GM23338 (cell line): ENCODE results near the gene ELOB.

Experiments
- EZH2 ChIP-seq: fragments of 200-600 bp; sonication (generic); IDR thresholded peaks from one replicate; pipeline ENCODE4 v1.8.0; 2017; ENCODE audit warnings: antibody characterized with exemption, mild to moderate bottlenecking, low read depth; ENCODE audit not compliant: unreplicated experiment
- EZH2phosphoT487 ChIP-seq: fragments of 200-600 bp; sonication (generic); IDR thresholded peaks from one replicate; pipeline ENCODE4 v1.8.1; 2018; ENCODE audit warnings: antibody characterized with exemption; ENCODE audit not compliant: unreplicated experiment
- JUNB ChIP-seq: IDR thresholded peaks from one replicate; pipeline ENCODE4 v1.6.1; 2016; ENCODE audit warnings: antibody characterized with exemption; ENCODE audit not compliant: unreplicated experiment
- POLR2AphosphoS5 ChIP-seq: IDR thresholded peaks from 2 replicates; pipeline ENCODE4 v1.6.1; 2016; ENCODE audit warnings: antibody characterized with exemption, low read depth
- TF ChIP-seq, protein P1 (sequence below), 2 experiments: fragments of 200-600 bp in 1 of 2; sonication (generic) in 1 of 2; conservative IDR thresholded peaks; 2 replicates each; pipeline versions ENCODE4 v1.5.1 to v1.6.1; 2016 to 2017; ENCODE audit warnings: antibody characterized with exemption in 2 of 2, low read depth in 2 of 2, mild to moderate bottlenecking in 2 of 2, moderate library complexity in 1 of 2
- TF ChIP-seq, protein P2 (sequence below): IDR thresholded peaks from one replicate; pipeline ENCODE4 v1.6.1; 2018; ENCODE audit warnings: antibody characterized with exemption; ENCODE audit not compliant: unreplicated experiment

DNA sequence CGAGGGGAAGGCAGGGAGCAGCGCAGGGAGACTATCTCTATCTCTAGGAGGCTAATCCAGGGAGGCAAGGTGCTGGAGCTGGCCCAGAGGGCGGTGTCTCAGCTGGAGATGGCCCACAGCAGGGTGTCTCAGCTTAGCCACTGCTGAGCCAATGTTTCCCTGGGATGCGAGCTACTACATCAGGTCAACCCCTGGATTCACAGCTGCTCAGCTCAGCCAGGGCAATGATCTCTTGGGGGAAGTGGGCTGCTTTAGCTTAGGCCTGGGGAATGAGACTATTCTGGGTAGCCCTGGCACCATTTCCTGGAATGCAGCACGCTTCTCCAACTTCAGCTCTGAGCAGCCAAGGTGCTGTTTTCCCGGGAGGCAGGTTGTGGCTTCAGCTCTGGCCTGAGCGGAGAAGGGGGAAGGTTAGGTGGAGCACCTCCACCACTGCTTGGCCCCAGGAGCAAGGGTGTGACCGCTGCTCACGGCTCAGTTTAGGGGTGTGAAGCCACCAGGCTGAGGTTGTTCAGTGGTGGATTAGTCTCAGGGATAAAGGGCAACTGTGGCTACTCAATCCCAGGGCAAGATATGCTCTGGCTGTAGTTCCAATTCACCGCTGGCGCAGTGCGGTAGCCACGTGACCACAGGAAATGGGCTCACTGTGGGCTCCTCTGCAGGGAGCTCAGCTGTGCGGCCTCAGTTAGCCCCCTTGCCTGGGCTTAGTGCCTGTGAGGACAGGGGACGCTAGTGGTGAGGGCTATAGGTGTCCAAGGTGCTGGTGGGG, 34.8 kb upstream of the ELOB start:
- TF ChIP-seq, protein P1, sequence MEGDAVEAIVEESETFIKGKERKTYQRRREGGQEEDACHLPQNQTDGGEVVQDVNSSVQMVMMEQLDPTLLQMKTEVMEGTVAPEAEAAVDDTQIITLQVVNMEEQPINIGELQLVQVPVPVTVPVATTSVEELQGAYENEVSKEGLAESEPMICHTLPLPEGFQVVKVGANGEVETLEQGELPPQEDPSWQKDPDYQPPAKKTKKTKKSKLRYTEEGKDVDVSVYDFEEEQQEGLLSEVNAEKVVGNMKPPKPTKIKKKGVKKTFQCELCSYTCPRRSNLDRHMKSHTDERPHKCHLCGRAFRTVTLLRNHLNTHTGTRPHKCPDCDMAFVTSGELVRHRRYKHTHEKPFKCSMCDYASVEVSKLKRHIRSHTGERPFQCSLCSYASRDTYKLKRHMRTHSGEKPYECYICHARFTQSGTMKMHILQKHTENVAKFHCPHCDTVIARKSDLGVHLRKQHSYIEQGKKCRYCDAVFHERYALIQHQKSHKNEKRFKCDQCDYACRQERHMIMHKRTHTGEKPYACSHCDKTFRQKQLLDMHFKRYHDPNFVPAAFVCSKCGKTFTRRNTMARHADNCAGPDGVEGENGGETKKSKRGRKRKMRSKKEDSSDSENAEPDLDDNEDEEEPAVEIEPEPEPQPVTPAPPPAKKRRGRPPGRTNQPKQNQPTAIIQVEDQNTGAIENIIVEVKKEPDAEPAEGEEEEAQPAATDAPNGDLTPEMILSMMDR (conservative IDR thresholded peaks at IDR 0.05; ENCODE audit: low read depth in 2 of 2) = no peak
- TF ChIP-seq EZH2phosphoT487 (no peak), JUNB (no peak), POLR2AphosphoS5 (no peak), EZH2 (no peak)
- TF ChIP-seq, protein P2, sequence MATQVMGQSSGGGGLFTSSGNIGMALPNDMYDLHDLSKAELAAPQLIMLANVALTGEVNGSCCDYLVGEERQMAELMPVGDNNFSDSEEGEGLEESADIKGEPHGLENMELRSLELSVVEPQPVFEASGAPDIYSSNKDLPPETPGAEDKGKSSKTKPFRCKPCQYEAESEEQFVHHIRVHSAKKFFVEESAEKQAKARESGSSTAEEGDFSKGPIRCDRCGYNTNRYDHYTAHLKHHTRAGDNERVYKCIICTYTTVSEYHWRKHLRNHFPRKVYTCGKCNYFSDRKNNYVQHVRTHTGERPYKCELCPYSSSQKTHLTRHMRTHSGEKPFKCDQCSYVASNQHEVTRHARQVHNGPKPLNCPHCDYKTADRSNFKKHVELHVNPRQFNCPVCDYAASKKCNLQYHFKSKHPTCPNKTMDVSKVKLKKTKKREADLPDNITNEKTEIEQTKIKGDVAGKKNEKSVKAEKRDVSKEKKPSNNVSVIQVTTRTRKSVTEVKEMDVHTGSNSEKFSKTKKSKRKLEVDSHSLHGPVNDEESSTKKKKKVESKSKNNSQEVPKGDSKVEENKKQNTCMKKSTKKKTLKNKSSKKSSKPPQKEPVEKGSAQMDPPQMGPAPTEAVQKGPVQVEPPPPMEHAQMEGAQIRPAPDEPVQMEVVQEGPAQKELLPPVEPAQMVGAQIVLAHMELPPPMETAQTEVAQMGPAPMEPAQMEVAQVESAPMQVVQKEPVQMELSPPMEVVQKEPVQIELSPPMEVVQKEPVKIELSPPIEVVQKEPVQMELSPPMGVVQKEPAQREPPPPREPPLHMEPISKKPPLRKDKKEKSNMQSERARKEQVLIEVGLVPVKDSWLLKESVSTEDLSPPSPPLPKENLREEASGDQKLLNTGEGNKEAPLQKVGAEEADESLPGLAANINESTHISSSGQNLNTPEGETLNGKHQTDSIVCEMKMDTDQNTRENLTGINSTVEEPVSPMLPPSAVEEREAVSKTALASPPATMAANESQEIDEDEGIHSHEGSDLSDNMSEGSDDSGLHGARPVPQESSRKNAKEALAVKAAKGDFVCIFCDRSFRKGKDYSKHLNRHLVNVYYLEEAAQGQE = no peak
